Effector CD8-positive, alpha-beta T cell (primary cell): ENCODE measurements around the gene RAB18.
"Not testable (repeated sequence)": the region's sequence is repeated elsewhere in the genome, so short reads cannot be mapped to it uniquely, and the experiment has no call there.

Experiments used
- DNase-seq: peaks from one replicate; lab custom pipeline; 2025; lab: John Stamatoyannopoulos, UW
- total RNA-seq, 4 experiments: gene quantifications; one replicate each; lab custom pipeline; 2026; lab: John Stamatoyannopoulos, UW

RAB18 gene
- 66.6 to 84.8 (median 72.5) reads per million in 4 experiments for total RNA-seq

DNA sequence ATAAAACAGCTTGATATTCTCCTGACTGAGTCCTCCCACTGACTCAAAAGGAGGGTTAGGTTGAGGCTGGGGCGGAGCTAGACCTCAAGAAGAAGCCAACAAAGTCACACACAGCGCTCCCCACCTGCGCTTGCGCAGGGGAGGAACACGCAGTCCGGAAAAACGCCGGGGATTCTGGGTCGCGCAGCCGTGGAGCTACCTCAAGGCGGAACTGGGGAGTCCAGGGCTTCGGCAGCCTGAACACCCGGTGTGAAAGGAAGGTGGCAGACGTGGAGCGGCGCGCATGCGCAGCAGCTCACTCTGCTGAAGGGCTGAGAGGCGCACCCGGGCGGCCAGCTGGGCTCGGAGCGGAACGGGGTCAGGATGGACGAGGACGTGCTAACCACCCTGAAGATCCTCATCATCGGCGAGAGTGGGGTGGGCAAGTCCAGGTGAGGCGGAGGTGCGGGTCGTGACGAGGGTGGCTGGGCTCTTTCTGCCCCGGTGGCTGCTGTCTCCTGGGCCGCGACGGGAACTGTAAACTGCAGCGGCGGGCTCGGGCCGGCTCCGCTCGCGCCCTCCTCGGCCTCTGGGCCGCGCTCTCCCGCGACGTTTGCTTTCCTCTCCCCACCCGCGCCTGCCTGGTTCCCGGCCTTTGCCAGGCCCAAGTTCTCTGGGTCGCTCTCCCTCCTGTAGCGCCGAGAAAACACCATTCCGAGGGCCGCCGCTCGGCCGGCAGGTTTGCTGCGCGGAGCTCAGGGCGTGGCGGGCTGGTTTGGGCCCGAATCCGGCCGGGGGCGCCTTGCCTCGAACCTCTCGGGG, at the start of gene RAB18:
TSS of gene RAB18 (plus strand) at position 298 of the 801 bp plus-strand sequence. CDS start at position 364, 66 bp downstream.
- DNase-seq = peak; percentile 98

DNA sequence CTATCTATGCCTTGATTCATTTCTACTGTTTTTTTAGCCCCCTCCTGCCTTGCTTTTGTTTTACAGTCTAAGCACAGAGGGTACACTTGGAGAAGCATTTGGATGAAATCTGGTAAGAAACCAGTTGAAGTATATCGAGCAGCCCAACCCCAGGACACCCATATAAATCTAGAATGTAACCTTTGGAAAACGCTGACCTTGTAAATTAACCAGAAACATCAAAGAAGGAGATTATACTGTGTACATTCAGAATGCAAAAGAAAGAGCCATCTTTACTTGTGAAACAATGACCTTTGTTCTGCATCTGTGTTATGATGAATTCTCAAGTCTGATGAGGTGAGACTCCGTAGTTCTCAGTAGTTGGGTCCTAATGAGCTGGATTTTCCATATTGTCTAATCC, 49.3 kb upstream of the RAB18 start:
- DNase-seq = no peak

DNA sequence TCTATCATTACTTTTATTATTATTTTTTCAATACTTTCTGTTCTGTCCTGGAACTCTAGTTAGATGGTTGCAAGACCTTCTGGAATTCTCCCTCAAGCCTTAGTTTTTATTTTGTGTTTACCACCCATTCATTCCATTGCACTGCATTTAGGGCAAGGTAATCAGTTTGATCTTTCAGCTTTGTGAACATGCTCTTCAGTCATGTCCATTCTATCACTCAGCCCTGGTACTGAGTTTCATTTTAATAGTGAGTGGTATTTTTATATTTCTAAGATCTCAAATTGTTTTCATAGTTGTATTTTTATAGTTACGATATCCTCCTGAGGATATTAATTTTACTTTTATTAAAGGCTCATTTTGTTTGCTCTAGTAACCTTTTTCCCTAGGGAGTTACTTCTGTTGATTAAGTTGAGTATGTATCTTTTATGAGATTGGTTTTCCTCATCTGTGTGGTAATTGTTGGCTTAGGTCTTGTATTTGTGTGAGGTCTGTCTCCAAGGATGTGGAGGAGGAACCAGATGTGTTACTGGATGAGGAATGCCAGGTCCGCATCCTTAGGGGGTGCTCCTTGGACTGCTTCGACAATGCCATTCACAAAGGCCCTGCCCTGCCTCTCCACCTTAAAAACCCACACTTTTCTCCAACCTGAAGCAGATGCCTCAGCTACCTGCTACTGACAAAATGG, 46.7 kb upstream of the RAB18 start:
- DNase-seq = no peak

DNA sequence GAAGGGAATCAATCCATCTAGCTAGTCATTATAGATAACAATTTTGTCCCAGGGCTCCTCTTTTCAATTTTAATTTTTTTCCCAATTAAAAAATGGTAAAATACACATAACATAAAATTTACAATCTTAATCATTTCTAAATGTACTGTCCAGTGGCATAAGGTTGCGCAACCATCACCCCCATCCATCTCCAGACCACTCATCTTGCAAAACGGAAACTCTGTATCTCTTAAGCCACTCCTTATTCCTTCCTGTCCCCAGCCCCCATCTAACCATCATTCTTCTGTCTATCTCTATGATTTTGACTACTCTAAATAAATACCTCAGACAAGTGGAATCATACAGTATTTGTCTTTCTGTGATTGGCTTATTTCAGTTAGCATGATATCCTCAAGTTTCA, 46.1 kb upstream of the RAB18 start:
- no peak for DNase-seq

DNA sequence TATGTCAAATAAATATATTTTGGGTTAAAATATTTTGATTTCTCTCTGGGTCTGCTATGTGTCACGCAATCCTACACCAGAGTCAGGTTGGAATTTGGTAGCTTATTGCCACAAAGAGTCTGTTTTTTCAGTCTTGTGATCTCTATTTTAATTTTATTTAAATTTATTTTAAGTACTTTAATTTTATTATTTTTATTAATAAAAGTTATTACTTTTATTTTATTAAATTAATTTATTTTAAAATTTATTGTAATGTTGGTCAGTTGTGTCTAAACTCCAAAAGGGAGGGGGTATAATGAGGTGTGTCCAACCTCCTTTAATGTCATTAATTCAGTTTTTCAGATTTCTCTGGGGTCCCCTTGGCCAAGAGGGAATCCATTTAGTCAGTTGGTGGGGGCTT, 42.8 kb upstream of the RAB18 start:
- DNase-seq = no peak

DNA sequence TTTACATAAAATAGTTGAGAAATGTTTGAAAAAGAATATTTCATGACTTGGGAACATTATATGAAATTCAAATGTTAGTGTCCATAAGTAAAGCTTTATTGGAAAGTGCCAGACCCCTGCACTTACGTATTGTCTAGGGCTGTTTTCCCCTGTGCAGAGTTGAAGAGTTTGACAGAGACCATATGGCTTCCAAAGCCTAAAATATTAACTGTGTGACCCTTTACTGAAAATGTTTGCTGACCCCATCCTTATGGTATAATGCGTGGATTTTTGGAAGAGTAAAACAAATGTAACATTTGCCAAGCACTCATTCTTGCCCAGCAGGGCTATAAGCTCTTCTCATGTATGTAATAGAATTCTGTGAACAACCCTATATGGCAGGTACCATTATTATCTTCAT, 40.1 kb upstream of the RAB18 start:
- no peak for DNase-seq

DNA sequence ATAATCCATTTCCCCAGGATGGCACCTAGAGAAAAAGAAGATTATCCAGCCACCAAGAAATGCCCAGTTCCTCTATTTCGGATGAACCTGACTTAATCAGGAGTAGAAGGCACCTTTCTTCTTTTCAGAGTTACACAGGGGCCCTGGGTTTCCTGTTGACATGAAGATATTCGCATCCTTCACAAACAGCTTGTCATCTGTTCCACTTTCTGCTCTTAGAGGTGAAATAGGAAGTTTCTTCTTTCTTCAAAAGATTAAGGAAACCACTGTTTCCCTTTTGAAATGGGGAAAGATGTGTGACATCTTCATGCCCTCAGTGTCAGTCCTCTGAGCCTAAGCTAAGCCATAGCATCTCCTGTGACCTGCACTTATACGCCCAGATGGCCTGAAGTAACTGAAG, 39.1 kb upstream of the RAB18 start:
- no peak for DNase-seq

DNA sequence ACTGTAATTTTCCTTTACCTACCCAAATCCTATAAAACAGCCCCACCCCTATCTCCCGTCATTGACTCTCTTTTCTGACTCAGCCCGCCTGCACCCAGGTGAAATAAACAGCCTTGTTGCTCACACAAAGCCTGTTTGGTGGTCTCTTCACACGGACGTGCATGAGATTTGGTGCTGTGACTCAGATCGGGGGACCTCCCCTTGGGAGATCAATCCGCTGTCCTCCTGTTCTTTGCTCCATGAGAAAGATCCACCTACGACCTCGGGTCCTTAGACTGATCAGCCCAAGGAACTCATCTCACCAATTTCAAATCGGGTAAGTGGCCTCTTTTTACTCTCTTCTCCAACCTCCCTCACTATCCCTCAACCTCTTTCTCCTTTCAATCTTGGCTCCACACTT, 38.5 kb upstream of the RAB18 start:
- DNase-seq = not testable (repeated sequence)

DNA sequence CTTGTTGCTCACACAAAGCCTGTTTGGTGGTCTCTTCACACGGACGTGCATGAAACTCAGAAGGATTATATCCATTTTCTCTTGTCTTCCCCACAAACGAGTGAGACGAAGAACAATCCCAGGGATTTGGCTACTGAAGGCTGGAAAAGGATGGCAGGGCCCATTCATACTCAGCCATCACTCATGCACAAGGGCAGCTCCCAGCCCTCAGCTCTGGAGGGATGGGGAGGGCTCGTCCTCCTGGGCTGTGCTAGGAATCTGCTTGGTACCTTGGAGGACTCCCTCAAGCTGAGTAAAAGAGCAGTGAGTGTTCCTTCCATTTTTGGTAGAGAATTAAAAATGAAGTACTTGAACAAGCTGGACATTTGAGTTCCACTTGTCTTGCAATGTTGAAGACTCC, 33.2 kb upstream of the RAB18 start:
- DNase-seq = no peak

DNA sequence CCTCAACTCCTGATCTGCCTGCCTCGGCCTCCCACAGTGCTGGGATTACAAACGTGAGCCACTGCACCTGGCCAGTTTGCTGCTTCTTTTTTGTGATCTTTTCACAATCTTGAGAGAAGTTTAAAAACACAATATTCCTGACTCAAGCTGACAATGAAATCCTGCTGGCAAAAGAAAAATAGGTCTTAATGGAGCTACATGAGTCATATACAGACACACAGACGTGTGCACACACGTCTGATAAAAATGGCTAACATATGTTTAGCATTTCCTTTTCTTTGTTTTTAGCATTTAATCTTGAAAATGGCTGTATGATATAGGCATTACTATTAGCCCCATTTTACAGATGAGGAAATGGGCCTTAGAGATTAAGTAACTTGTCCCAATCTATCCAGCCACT, 29.4 kb upstream of the RAB18 start:
- no peak for DNase-seq

DNA sequence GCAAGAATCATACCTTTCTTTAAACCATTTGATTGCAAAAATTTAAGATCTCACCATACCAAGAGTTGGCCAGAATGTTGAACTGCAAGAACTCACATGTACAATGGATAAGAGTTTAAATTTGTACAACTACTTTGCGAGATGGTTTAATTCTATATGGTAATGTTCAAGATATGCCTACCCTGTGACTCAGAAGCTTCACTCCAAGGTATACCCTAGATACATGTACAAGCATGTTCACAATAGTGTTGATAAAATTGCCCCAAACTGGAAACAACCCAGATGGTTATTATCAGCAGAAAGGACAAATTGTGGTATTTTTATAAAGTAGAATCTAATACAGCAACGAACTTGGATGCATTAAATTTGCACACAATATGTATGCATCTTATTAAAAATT, 25.1 kb upstream of the RAB18 start:
- DNase-seq = no peak

DNA sequence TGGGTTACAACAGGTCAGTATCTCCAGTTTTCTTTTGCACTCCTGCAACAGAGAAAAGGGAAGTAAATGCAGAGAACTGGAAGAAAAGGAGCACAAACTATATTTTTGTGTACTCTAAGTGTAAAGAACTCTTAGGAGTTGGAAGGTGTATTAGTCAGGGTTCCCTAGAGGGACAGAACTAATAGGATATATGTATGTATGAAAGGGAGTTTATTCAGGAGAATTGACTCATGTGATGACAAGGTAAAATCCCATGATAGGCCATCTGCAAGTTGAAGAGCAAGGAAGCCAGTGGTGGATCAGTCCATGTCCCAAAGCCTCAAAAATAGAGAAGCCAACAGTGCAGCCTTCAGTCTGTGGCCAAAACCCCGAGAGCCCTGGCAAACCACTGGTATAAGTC, 22.6 kb upstream of the RAB18 start:
- DNase-seq = no peak

DNA sequence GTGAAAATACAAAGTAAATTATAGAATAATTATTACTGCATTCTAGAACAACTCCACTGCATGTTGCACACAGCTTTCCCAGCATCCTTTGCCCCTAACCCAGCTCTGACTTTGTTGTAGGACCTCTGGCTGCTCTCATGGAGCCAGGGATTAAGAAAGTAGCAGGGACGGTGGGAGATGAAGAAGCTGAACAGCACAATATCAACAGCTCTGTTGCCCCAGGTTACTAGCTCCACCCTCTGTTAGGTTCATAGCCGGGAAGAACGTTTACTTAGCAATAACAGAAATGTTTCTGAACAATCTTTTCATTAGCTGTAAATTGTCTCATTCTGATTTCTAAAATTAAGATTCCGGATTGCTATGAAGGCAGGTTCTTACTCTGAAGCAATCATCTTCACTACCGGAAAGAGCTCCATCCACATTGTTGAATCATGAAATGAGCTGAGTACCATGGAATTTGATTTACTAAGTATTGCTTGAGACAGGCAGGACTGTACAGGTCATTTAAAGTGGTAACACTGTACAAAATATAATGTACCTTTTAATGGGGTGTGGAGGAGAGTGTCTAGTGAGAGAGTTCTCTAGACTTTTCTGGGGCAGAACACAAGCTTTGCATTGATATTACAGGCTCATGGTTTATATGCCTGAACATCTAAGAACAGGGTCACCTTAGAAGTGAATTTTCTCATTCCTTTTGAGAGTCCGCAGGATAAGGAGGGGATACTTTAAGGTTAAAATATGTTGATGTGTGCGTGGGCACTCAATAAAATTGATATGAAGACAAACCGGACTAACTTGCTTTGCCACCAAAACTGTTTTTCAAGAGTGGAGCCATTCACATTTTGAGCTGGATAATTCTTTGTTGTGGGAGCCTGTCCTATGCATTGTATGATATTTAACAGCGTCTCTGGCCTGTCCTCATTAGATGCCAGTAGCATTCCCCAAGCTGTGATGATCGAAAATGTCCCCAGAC, 20.8 kb upstream of the RAB18 start:
- no peak for DNase-seq

DNA sequence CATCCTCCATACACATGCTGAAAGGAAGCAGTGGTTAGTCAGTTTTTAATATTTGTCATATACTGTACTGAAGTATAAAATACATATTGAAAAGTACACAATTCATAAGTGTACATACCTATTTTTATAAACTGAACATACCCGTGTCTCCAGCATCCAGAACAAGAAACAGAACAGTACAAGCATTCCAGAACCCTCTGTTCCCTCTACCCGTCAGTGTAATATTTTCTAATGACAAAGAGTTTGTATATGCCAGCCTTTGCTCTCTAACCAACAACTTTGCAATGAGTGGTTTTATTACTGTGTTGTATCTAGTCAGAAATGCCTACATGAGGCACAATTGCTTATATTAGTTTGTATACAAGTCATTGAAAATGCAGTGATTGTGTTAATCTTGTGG, 18.7 kb upstream of the RAB18 start:
- no peak for DNase-seq

DNA sequence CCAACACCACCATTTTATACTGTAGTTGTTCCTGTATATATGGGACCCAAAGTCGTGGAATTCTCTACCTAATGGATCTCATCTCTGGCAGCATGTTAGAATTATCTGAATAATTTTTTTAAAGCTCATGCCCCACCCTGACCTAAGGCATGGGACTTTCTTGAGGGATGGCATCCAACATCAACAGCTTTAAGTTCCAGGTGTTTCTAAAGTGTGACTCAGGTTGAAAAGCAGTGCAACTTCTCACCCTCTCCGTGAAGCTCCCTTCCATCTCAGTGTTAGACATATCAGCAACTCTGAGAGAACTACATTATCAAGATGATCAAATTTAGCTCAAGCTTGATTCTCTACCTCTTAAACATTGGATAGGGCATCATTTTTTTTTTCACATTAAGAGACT, 18.1 kb upstream of the RAB18 start:
- DNase-seq = no peak

DNA sequence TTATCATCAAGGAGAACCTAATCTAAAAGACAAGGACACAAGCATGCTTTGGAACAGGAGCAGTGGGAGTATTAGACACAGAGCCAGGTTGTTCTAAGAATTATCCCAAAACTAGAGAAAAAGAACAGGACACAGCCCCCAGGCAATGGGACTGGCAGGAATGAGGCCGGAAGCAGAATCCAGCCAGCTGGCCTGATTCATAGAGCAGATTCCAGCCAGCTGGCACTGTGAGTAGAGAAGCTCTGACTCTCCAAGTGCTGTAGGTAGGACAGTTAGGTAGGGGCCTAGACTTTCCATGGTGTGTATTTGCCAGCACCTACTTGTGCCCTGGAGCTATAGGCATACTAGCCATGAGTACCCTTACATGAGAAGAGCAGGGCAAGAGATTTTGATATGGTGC, 13.3 kb upstream of the RAB18 start:
- no peak for DNase-seq

DNA sequence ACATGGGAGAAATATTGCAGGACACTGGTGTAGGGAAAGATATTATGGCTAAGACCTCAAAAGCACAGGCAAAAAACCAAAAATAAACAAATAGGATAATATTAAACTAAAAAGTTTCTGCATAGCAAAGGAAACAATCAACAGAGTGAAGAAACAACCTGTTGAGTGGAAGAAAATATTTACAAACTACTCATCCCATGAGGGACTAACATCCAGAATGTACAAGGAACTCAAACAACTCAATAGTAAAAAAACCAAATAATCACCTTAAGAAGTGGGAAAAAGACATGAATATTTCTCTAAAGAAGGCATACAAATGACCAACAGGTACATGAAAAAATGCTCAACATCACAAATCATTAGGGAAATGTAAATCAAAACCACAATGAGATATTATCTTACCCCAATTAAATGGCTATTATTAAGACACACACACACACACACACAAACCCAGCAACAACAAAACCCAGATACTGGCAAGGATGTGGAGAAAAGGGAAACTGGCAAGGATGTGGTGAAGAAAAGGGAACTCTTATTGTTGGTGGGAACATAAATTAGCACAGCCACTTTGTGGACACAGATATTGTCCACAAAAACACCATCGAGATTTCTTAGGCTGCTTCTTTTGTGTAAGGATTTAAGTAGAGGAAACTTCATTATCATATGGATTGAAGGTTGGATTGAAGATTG, 9.8 kb upstream of the RAB18 start:
- no peak for DNase-seq

DNA sequence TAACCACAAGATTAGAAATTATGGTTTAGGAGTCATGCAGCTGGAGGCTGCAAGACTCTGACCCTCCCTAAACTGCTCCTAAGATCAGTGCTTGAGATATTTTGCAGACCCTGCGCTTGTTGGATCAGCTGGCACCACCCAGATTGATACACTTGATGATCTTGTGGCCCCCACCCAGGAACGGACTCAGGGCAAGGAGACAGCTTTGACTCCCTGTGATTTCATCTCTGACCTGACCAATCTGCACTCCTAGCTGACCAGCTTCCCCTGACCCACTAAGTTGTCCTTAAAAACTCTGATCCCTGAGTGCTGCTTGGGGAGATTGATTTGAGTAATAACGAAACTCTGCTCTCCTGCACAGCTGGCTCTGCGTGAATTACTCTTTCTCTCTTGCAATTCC, 8.0 kb upstream of the RAB18 start:
- no peak for DNase-seq

DNA sequence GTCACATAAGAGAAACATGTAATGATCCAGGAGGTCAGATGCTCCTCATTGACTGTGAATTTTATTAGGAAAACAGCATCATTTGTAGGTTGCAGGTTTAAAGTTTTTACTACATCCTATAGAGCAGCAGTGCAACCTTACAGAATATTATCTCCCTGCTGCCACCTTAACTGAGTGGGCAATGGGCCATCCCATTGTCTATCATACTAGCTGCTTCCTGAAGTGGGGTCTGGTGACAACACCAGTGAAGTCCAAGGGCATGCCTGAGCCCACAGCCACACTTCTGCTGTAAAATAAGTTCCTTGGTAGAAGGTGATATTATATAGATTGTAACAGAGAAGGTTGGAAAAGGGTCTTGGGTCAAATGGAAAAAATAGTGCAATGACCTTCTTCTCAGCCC, 4.0 kb upstream of the RAB18 start:
- DNase-seq = no peak

DNA sequence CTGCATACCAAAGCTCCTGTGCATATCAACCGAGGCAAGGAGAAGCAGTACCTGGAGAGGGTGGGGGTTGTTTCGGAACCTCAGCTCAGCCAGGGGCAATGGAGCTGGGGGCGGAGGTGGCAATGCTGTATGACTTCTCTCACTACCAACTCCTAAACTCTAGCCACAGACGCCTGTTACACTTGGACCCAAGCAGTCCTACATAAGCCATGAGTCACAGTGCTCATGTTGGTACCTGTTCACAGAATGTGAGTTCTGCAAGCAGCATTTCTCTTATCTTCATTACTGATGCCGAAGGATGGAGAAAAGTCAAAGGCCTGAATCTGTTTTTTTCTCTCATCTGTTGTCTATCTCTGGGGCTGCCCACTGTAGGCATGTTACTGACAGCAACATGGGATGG, 3.2 kb upstream of the RAB18 start:
- no peak for DNase-seq

DNA sequence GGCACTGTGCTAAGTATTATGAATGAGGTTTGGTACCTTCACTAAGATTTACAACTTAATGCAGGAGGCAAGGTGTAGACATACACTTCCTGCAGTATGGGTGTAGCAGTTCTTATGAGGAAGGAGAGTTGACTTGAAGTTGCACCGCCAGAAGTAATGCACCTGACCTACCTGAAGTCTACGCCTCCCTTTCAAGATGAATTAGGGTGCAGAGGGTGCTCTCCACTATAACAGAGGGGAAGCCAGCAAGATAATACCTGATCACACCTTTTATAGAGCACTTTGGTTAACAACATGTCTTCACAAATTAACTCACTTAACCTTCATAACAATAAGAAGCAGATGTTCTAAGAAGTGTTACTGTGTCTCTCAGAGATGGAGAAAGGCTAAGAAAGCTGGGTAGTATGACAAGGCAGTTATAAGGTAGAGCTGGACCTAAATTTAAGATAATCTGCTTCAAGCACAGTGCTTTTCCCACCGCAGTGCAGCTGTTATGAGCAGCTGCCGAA, 552 bp upstream of the RAB18 start:
- DNase-seq = no peak
